CD4-positive, alpha-beta T cell treated with Interleukin-17A for 1 hour (primary cell): ENCODE measurements around the gene MCM7.

Experiments
- DNase-seq: peaks from one replicate; pipeline ENCODE4 v3.0.0-alpha.2; 2020

Gene MCM7

GRCh38 chr7:100122067-100122466 lies 20.9 kb upstream of the MCM7 start:
- DNase-seq: no peak

DNA sequence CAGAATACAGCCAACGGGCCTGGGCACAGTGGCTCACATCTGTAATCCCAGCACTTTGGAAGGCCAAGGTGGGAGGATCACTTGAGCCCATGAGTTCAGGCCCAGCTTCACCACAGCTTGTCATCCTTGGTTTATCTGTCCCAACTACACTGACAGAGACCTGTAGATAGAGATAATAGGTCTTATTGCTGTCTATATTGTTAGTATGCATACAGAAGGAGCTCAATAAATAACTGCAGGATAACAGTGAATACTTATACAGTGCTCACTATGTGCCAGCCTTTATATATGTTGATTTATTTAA lies 19.5 kb upstream of the MCM7 start:
- no peak for DNase-seq

- DNase-seq: peak; percentile 81
Measured at GRCh38 chr7:100119970-100120732, 19.0 kb upstream of the MCM7 start.

DNA sequence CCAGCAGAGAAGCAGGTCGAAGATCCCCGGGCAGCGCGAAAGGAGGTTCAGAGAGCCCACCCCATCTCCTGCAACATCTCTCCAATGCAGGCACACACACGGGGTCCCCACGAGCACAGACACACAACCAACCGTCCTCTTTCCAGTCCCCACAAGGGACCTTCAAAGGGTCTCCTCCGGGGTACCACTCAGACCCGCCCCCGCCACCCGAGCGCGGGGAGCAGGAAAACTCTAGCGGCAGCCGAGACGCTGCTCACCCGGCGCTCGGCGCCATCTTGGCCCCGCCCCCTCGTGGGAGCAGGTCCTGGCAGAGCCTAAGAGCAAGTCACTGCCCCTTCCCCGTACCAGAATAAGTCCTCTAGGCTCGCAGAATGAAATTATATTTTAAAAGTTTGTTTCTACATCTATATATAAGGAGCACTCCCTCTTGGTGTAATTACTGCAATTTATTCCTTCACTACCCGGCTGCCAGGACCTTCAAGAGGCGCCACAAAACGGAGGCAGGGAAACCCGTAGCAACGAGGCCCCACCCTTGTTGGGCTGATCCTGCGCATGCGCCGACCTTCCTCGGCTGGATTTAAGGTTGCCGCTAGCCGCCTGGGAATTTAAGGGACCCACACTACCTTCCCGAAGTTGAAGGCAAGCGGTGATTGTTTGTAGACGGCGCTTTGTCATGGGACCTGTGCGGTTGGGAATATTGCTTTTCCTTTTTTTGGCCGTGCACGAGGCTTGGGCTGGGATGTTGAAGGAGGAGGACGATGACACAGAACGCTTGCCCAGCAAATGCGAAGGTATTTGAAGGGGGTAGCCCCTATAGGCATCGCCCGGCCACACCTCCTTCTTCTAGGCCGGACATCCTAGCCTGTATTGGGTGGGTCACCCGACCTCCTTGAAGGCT lies 18.1 kb upstream of the MCM7 start, which contains the start of the genes CNPY4 and TAF6:
Gene CNPY4 (plus strand): TSS at position 563 of the 898 bp plus-strand sequence. CDS start 111 bp downstream, at position 674.
Gene TAF6 (minus strand): TSS at position 287 of the 898 bp plus-strand sequence. CDS start 5,149 bp downstream, outside the sequence.
- peak; percentile 96 for DNase-seq

DNA sequence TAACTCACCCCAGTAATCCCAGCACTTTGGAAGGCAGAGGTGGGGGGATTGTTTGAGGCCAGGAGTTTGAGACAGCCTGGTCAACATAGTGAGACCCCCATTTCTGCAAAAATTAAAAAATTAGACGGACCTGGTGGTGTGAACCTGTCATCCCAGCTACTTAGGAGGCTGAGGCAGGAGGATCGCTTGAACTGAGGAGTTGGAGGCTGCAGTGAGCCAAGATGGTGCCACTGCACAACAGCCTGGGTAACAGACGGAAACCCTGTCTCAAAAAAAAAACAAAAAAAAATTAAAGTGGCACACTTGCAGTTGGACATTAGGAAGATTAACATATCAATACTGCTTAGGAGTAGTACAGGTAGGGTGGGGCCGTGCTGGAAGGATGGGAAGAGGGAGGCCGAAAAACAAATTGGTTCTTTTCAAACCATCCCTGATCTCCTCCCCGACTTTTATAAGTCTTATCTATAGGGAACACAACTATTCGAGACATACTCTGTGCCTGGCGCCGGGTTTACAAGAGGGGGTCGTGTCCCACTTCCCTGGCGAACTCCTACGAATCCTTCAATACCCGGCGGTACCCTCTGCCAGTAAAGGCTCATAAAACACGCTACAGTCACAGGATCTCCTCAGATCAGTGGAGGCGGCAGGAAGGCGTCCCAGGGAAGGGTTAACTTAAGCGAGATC lies 17.3 kb upstream of the MCM7 start:
- DNase-seq: no peak

DNA sequence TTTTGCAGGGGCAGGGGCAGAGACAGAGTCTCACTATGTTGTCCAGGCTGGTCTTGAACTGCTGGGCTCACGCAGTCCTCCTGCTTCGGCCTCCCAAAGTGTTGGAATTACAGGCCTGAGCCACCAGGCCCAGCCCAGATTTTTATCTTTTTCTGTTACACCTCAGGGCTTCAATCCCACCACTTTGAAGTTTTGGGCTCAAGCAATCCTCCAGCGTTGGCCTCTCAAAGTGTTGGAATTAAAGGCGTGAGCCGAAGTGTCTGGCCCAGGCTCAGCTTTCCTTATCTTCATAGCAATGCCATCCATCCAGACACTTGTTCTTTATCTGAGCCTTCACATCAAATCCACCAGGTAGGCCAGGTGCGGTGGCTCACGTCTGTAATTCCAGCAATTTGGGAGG lies 13.8 kb upstream of the MCM7 start:
- DNase-seq: no peak

DNA sequence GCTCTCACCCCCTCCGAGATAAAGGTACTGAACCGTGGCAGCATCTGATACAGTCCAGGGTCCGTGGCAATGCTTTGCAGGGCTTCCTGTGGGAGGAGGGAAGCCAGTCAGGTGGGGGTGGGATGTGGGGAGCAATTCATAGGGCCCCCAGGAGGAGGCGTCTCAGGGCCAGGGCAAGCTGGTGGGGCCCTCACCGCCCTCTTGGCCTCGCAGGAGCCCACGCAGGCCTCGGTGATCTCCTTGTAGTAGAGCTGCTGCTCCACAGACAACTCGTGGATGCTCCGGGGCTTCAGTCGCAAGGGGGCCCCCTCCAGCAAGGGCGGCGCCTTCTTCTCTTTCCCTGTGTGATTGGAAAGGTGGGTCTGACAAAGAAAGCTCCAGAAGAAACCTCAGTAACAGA lies 10.7 kb upstream of the MCM7 start:
- DNase-seq: no peak

DNA sequence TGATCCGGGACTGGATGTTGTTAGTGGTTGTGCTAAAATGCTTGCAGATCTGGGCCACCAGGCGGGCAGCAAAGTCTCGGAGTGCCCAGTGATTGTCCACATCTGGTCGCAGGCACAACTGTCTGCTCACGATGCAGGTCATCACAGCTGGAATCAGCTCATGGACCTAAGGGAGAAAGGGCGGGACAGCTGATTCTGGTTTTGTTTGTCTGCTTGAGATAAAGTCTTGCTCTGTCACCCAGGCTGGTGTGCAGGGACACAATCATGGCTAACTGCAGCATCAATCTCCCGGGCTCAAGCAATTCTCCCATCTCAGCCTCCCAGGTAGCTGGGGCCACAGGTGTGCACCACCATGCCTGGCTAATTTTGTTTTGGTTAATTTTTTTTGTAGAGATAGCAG lies 10.0 kb upstream of the MCM7 start:
- DNase-seq: no peak

- no peak for DNase-seq
Measured at GRCh38 chr7:100109521-100110163, 8.4 kb upstream of the MCM7 start.

GRCh38 chr7:100107890-100108289 lies 6.7 kb upstream of the MCM7 start:
- DNase-seq: no peak

DNA sequence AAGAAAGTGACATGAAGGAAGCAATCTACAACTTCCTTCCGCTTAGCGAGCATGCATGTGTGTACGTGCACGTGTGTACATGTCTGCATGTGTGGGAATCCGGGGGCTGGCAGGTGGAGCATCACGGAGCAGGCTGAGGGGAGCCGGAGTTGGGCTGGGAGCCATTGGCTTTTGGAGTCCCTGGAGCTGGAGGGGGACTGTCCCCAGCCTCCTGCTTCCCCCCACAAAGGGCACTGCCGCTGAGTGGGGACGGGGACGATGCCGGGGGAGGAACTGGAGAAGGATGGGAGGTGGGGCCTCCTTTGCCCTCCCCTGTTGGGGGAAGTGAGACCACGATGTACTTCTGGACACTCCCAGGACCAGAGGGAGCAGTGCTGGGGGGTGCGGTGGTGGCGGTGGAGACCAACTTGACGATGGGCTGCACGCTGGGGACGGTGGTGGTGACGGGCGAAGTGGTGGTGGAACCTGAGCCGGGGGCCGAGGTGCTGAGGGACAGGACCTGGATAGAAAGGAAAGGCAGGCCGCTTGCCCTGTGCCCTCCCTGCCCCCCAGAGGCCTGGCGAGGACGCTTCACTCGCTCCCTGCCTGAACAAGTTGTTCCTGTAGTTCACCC lies 6.0 kb upstream of the MCM7 start:
- no peak for DNase-seq

GRCh38 chr7:100106633-100107032 lies 5.4 kb upstream of the MCM7 start:
- DNase-seq: no peak

- DNase-seq: no peak
Measured at GRCh38 chr7:100105534-100105933, 4.3 kb upstream of the MCM7 start.

- DNase-seq: no peak
Measured at GRCh38 chr7:100102950-100103840, 2.0 kb upstream of the MCM7 start.

- peak; percentile 89 for DNase-seq
Measured at GRCh38 chr7:100100420-100101015, 679 bp downstream of the MCM7 start.

GRCh38 chr7:100099452-100099851 lies 1.7 kb downstream of the MCM7 start:
- DNase-seq: no peak

GRCh38 chr7:100098913-100099312 lies 2.3 kb downstream of the MCM7 start:
- no peak for DNase-seq

DNA sequence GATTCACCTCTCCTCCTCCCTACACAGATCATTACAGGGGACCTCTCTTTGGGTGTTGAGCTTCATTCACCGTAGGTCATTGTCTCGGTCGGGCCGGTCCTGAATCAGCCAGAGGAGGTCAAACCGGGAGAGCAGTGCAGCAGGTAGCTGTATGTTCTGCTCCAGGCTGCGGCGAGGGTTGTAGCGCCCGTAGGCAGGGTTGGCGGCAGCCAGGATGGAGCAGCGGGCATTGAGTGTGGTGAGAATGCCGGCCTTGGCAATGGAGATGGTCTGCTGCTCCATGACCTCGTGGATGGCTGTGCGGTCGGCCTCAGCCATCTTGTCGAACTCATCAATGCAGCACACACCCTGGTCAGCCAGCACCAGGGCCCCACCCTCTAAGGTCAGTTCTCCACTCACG lies 5.5 kb downstream of the MCM7 start:
- DNase-seq: no peak

DNA sequence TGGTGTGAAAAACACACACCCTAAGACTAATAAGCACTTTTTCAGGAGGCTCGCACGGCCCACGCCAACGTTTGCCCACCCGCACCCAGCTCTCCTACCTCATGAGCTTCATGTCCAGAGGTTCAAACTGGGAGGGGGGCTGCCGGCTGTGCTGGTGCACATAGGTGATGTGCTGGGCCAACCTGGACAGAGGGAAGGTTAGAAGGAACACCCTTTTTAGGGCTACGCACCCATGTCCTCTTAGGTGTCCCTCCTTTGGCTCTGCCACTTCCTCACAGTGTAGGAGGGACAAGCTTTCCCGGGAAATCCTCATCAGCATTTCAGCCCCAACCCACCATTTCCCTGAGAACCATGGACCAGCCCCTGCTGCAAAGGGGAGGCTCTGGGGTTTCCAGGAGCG lies 5.9 kb downstream of the MCM7 start:
- DNase-seq: no peak

DNA sequence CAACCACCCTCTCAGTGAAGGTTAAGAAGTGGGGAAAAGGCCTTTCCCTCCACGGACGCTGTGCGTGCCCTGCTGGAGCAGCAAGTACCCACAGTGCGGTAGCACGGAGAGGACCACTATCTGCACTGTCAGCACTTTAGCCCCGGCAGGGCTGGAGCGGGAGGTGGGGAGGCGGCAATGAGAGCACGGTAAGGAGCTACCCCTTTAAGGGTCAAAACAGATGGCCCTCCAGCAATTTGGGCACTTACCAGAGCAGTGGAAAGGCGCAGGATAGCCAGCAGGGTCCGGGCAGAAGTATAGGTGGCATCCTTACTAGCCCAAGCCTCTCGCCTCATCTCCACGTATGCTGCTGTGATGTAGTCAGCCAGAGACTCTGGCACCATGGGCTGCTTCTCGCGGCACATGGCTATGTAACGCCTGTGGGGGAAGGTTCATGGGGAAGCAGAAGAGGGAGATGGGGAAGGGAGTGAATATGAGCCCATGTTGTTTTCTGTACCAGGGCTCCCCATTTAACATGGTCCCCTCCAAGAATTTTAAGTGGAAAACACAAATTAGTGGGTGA lies 7.2 kb downstream of the MCM7 start:
- DNase-seq: no peak

GRCh38 chr7:100093498-100093897 lies 7.7 kb downstream of the MCM7 start:
- DNase-seq: no peak
